HepG2 (cell line): ENCODE results near the gene KIF26B. TPM values are rescaled to one million over a fixed set of nuclear protein-coding genes. Genes with fewer than 3 reads are reported as not detected.

Source experiments
- ATAC-seq: fragments of 200-7000 bp; cut with Tn5 transposase; 3 replicates; pipeline ENCODE4 v1.9.1; 2020; ENCODE audit warnings: mild to moderate bottlenecking, moderate library complexity
- BruUV-seq: library from RNA; stranded (reverse); fragments of 400-500 nt; replicated peaks from 2 replicates; lab custom pipeline; 2021; lab: Mats Ljungman, UMichigan
- CTCF ChIA-PET: fragments of 300-600 bp; formaldehyde crosslinking; extraction: SDS; loops from one replicate; lab custom pipeline; 2021; ENCODE audit warnings: low total read pairs, inconsistent platforms, low intra/inter-chr PET ratio; lab: Yijun Ruan, JAX
- POLR2A ChIA-PET: fragments of 350-600 bp; sonication (Branson Sonifier 250); formaldehyde crosslinking; loops from one replicate; lab custom pipeline; 2020; ENCODE audit warnings: antibody characterized with exemption, inconsistent platforms; lab: Yijun Ruan, JAX
- DNase-seq: peaks from one replicate; pipeline ENCODE4 v3.0.0-alpha.2; 2015; ENCODE audit warnings: low spot score
- FAIRE-seq: peaks from 3 replicates; lab custom pipeline; 2011; peaks lifted over from hg19 to GRCh38; lab: Jason Lieb, UNC
- H2AFZ ChIP-seq: one replicate; pipeline ENCODE4 v1.6.1; 2011; ENCODE audit warnings: low read length, inconsistent platforms
- H3K27ac ChIP-seq: fragments of 300-600 bp; 3 replicates; pipeline ENCODE4 v1.8.0; 2011; ENCODE audit warnings: mixed run types, mild to moderate bottlenecking, mixed read lengths, low read length, inconsistent platforms; ENCODE audit not compliant: insufficient read depth; ENCODE audit errors: extremely low read length
- H3K27me3 ChIP-seq, 2 experiments: fragments of 200-600 bp in 1 of 2; 2 replicates in 1 of 2; 3 replicates in 1 of 2; pipeline versions ENCODE4 v1.6.0 to v1.8.0; 2011; ENCODE audit warnings: low read length in 2 of 2, mild to moderate bottlenecking in 2 of 2, moderate library complexity in 2 of 2, inconsistent platforms in 1 of 2; ENCODE audit not compliant: insufficient read depth in 2 of 2, control insufficient read depth in 1 of 2
- H3K36me3 ChIP-seq, 2 experiments: fragments of 200-600 bp in 1 of 2; replicated peaks in 1 of 2; 2 replicates in 1 of 2; 3 replicates in 1 of 2; pipeline versions ENCODE4 v1.5.1 to v1.8.0; 2011; ENCODE audit warnings: low read length in 2 of 2, inconsistent platforms in 1 of 2; ENCODE audit not compliant: insufficient read depth in 2 of 2, control insufficient read depth in 1 of 2
- H3K4me1 ChIP-seq: 2 replicates; pipeline ENCODE4 v1.5.1; 2012; ENCODE audit warnings: low read length, inconsistent platforms; ENCODE audit not compliant: insufficient read depth
- H3K4me2 ChIP-seq: 2 replicates; pipeline ENCODE4 v1.6.0; 2011; ENCODE audit warnings: low read depth, low read length, inconsistent platforms
- H3K4me3 ChIP-seq, 3 experiments: fragments of 200-600 bp in 1 of 3; sonication (generic), shearing (Covaris generic) in 1 of 3; replicated peaks in 1 of 3; 2 replicates each; pipeline ENCODE4 v1.5.1; 2011 to 2016; ENCODE audit warnings: low read length in 3 of 3, inconsistent platforms in 2 of 3, low read depth in 2 of 3, mild to moderate bottlenecking in 2 of 3, control low read depth in 1 of 3, mixed read lengths in 1 of 3; ENCODE audit not compliant: insufficient read depth in 1 of 3
- H3K79me2 ChIP-seq: one replicate; pipeline ENCODE4 v1.6.1; 2011; ENCODE audit warnings: low read length, inconsistent platforms; ENCODE audit not compliant: insufficient read depth
- H3K9ac ChIP-seq: 2 replicates; pipeline ENCODE4 v1.6.0; 2011; ENCODE audit warnings: mild to moderate bottlenecking, low read depth, low read length, inconsistent platforms; ENCODE audit not compliant: insufficient read depth
- H3K9me3 ChIP-seq: 2 replicates; pipeline ENCODE4 v1.5.1; 2012; ENCODE audit warnings: mild to moderate bottlenecking, low read length
- H4K20me1 ChIP-seq: 2 replicates; pipeline ENCODE4 v1.6.0; 2011; ENCODE audit warnings: inconsistent platforms, mild to moderate bottlenecking, low read length, moderate library complexity; ENCODE audit not compliant: insufficient read depth
- JARID2 ChIP-seq: sonication (generic); formaldehyde crosslinking; IDR thresholded peaks from 2 replicates; pipeline ENCODE4 v1.8.1; 2023; ENCODE audit warnings: missing genetic modification reagents, inconsistent platforms; ENCODE audit not compliant: insufficient replicate concordance
- ZBTB10 ChIP-seq: sonication (generic); formaldehyde crosslinking; IDR thresholded peaks from 2 replicates; pipeline ENCODE4 v1.4.0; 2020; ENCODE audit warnings: missing genetic modification reagents, borderline replicate concordance
- ZC3H4 ChIP-seq: sonication (generic); formaldehyde crosslinking; IDR thresholded peaks from 2 replicates; pipeline ENCODE4 v1.4.0; 2020; ENCODE audit warnings: missing genetic modification reagents, borderline replicate concordance
- ZNF20 ChIP-seq: sonication (generic); formaldehyde crosslinking; IDR thresholded peaks from 2 replicates; pipeline ENCODE4 v1.4.0; 2020; ENCODE audit warnings: mild to moderate bottlenecking, moderate library complexity, missing genetic modification reagents
- ZNF282 ChIP-seq: fragments of 450-650 bp; IDR thresholded peaks from 2 replicates; pipeline ENCODE4 v1.6.1; 2018; ENCODE audit not compliant: partially characterized antibody
- ZNF343 ChIP-seq: sonication (generic); formaldehyde crosslinking; IDR thresholded peaks from 2 replicates; pipeline ENCODE4 v1.4.0; 2020; ENCODE audit warnings: mild to moderate bottlenecking, missing genetic modification reagents
- ZNF430 ChIP-seq: sonication (generic); formaldehyde crosslinking; IDR thresholded peaks from 2 replicates; pipeline ENCODE4 v1.9.0; 2021; ENCODE audit warnings: mild to moderate bottlenecking, missing genetic modification reagents
- ZNF562 ChIP-seq: sonication (generic); formaldehyde crosslinking; IDR thresholded peaks from 2 replicates; pipeline ENCODE4 v1.8.0; 2022; ENCODE audit warnings: missing genetic modification reagents, borderline replicate concordance
- WGBS: methylation state at CpG from one replicate; pipeline ENCODE4 v1.1.6; 2017; ENCODE audit warnings: low lambda C conversion rate; 5-methylcytosine and 5-hydroxymethylcytosine counted together
- in situ Hi-C: cut with HindIII; loops from 2 replicates; pipeline ENCODE4 v1.10.0; 2017; ENCODE audit warnings: low pct_unique_long_range_greater_than_20kb; ENCODE audit not compliant: extremely low pct_ligation_motif_present
- intact Hi-C: fragments of 100-400 bp; cut with micrococcal nuclease; formaldehyde crosslinking; loops from one replicate; pipeline ENCODE4 v1.10.0; 2022; ENCODE audit not compliant: unreplicated experiment
- polyA plus RNA-seq, 8 experiments: library from polyadenylated mRNA; depleted of rRNA in 3 of 8; stranded (reverse) in 7 of 8; unstranded in 1 of 8; fragments of >200 nt; fragmentation: Illumina TruSeq in 4 of 8; extraction: Trizol in 4 of 8; gene quantifications; 2 replicates each; pipeline versions ENCODE4 v1.2.1 to v1.2.3, GENCODE V29; 2011 to 2016; ENCODE audit warnings: low read depth in 4 of 8, missing spikeins in 1 of 8, mixed read lengths in 1 of 8; ENCODE audit not compliant: insufficient read depth in 1 of 8
- total RNA-seq, 5 experiments: library from RNA; depleted of rRNA; stranded (reverse); fragments of >200 nt; fragmentation: Illumina TruSeq; extraction: Trizol; gene quantifications; 2 replicates each; pipeline ENCODE4 v1.2.3, GENCODE V29; 2016; ENCODE audit warnings: low read depth in 1 of 5
- TF ChIP-seq, protein P1 (sequence below): sonication (generic); formaldehyde crosslinking; conservative IDR thresholded peaks from 2 replicates; pipeline ENCODE4 v1.4.0; 2020; ENCODE audit warnings: missing genetic modification reagents
- TF ChIP-seq, protein P2 (sequence below): sonication (generic); formaldehyde crosslinking; IDR thresholded peaks from 2 replicates; pipeline ENCODE4 v1.4.0; 2020; ENCODE audit warnings: mild to moderate bottlenecking, missing genetic modification reagents

The KIF26B gene
- total and polyA plus RNA-seq, 2 of the 13 experiments (the other 11 are each of a cell fraction or from before 2014, with no cell fraction given) = 0.08 to 0.09 TPM

DNA sequence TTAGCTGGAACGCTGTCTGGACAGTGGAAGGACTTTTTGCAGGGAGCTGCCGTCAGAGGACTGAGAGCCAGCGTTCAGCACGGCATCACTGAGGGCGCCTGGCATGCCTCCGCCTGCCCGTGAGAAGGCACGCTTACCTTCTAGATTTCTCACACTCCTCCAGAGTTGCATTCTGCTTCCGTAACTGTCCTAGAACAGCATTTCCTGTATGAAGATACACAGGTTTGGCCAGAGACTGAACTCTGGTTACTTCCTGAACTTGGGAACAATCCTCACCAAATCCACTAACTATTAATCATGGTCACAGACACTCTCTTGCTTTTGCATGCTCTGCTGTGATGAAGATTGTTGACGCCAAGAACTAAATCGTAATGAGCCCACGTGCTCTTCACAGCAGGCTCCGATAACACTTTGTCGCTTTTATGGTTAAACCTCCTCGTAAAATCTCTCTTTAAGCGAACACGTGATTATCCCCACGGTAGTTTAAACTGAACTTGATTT is 93.5 kb downstream of the KIF26B start:
- CTCF ChIA-PET = no interaction called here
- no peak for ATAC-seq
- H3K79me2 ChIP-seq = no peaks in the 10 kb centered on the region
- H3K27ac ChIP-seq = no peak overlapping the region
- H3K4me2 ChIP-seq = no peak overlapping the region
- intact Hi-C loops = no loop called here
- in situ Hi-C loops = no loop called here
- H3K4me1 ChIP-seq = no peaks in the 10 kb centered on the region
- no peak overlapping the region for H3K9ac ChIP-seq
- POLR2A ChIA-PET = no interaction called here
- no TSS peak for BruUV-seq
- FAIRE-seq = no peak
- no peaks in the 10 kb centered on the region for H3K36me3 ChIP-seq
- TF ChIP-seq ZNF20 (no peak), ZNF282 (no peak), ZNF430 (CRISPR knock-in tag) (no peak), JARID2 (no peak), ZBTB10 (CRISPR knock-in tag) (no peak), ZC3H4 (CRISPR knock-in tag) (no peak), ZNF343 (CRISPR knock-in tag) (no peak), ZNF562 (CRISPR knock-in tag) (no peak)
- TF ChIP-seq, protein P1, sequence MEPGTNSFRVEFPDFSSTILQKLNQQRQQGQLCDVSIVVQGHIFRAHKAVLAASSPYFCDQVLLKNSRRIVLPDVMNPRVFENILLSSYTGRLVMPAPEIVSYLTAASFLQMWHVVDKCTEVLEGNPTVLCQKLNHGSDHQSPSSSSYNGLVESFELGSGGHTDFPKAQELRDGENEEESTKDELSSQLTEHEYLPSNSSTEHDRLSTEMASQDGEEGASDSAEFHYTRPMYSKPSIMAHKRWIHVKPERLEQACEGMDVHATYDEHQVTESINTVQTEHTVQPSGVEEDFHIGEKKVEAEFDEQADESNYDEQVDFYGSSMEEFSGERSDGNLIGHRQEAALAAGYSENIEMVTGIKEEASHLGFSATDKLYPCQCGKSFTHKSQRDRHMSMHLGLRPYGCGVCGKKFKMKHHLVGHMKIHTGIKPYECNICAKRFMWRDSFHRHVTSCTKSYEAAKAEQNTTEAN (CRISPR knock-in tag) = no peak
- TF ChIP-seq, protein P2, sequence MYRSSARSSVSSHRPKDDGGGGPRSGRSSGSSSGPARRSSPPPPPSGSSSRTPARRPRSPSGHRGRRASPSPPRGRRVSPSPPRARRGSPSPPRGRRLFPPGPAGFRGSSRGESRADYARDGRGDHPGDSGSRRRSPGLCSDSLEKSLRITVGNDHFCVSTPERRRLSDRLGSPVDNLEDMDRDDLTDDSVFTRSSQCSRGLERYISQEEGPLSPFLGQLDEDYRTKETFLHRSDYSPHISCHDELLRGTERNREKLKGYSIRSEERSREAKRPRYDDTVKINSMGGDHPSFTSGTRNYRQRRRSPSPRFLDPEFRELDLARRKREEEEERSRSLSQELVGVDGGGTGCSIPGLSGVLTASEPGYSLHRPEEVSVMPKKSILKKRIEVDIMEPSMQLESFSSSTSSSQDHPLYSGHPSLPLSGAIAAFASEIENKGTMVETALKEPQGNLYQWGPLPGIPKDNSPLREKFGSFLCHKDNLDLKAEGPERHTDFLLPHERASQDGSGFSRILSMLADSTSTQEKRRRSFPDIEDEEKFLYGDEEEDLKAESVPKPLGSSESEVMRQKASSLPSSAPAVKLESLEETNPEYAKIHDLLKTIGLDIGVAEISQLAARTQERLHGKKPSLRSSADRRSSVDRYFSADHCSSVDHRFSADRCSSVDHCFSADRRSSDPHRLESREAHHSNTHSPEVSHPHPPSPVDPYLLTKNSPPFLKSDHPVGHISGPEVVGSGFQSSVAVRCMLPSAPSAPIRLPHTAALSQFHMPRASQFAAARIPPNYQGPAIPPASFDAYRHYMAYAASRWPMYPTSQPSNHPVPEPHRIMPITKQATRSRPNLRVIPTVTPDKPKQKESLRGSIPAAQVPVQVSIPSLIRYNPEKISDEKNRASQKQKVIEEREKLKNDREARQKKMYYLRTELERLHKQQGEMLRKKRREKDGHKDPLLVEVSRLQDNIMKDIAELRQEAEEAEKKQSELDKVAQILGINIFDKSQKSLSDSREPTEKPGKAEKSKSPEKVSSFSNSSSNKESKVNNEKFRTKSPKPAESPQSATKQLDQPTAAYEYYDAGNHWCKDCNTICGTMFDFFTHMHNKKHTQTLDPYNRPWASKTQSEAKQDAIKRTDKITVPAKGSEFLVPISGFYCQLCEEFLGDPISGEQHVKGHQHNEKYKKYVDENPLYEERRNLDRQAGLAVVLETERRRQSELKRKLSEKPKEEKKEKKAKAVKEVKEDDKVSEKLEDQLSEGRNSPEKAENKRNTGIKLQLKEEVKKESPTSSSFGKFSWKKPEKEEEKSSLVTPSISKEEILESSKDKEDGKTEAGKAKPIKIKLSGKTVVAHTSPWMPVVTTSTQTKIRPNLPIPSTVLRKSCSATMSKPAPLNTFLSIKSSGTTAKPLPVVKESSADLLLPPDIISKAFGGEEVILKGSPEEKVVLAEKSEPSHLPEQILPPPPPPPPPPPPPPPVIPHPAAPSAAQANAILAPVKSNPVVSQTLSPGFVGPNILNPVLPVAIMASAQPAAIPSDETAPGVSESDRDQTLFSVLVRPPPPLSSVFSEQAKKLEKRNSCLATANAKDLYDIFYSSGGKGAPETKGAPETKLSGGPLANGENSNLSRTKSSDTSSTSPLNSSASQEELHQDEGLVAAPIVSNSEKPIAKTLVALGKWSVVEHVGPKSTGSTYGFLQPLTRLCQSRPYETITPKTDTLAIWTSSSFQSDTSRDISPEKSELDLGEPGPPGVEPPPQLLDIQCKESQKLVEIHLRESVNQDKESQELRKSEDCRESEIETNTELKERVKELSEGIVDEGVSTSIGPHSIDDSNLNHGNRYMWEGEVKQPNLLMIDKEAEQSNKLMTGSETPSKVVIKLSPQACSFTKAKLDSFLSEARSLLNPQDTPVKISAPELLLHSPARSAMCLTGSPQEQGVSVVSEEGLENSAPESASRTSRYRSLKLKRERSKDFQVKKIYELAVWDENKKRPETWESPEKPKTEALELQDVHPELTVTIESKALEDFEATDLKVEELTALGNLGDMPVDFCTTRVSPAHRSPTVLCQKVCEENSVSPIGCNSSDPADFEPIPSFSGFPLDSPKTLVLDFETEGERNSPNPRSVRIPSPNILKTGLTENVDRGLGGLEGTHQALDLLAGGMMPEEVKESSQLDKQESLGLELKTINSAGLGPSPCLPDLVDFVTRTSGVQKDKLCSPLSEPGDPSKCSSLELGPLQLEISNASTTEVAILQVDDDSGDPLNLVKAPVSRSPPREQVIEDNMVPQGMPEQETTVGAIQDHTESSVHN (CRISPR knock-in tag) = no peak
- no peak overlapping the region for H2AFZ ChIP-seq
- no peaks in the 10 kb centered on the region for H3K27me3 ChIP-seq
- H3K4me3 ChIP-seq = no peak overlapping the region
- no peaks in the 10 kb centered on the region for H3K9me3 ChIP-seq
- DNase-seq = no peak
- 86% methylated on average over 18 of the region's 18 CpGs for WGBS
- H4K20me1 ChIP-seq = no peaks in the 10 kb centered on the region
